OCI-LY1 (cell line): Measurements from ENCODE around the gene RAI1.

Experiments
- H2AFZ ChIP-seq: fragments of 200-600 bp; sonication (generic), shearing (Covaris generic); 2 replicates; pipeline ENCODE4 v1.6.0; 2014; ENCODE audit warnings: antibody characterized with exemption, mild to moderate bottlenecking, low read length
- H3F3A ChIP-seq: fragments of 200-600 bp; sonication (generic), shearing (Covaris generic); 2 replicates; pipeline ENCODE4 v1.6.0; 2014; ENCODE audit warnings: mild to moderate bottlenecking, antibody characterized with exemption, low read length, moderate library complexity; ENCODE audit not compliant: insufficient read depth
- H3K27ac ChIP-seq: fragments of 200-600 bp; sonication (generic); 2 replicates; pipeline ENCODE4 v1.5.1; 2014; ENCODE audit warnings: low read length, mixed run types, mild to moderate bottlenecking, low read depth; ENCODE audit not compliant: poor library complexity, severe bottlenecking
- H3K27me3 ChIP-seq: fragments of 200-600 bp; sonication (generic); 2 replicates; pipeline ENCODE4 v1.6.0; 2014; ENCODE audit warnings: antibody characterized with exemption, mild to moderate bottlenecking, low read length, moderate library complexity; ENCODE audit not compliant: insufficient read depth
- H3K36me3 ChIP-seq: fragments of 200-600 bp; sonication (generic); 2 replicates; pipeline ENCODE4 v1.6.1; 2014; ENCODE audit warnings: mild to moderate bottlenecking, antibody characterized with exemption, low read length, moderate library complexity, mixed read lengths; ENCODE audit not compliant: insufficient read depth
- H3K4me1 ChIP-seq: fragments of 200-600 bp; sonication (generic); 2 replicates; pipeline ENCODE4 v1.5.1; 2014; ENCODE audit warnings: mild to moderate bottlenecking, low read length, moderate library complexity; ENCODE audit not compliant: insufficient read depth, severe bottlenecking
- H3K4me2 ChIP-seq: fragments of 200-600 bp; sonication (generic), shearing (Covaris generic); 2 replicates; pipeline ENCODE4 v1.6.1; 2014; ENCODE audit warnings: low read length
- H3K4me3 ChIP-seq: fragments of 200-600 bp; sonication (generic); 2 replicates; pipeline ENCODE4 v1.5.1; 2014; ENCODE audit warnings: low read length, low read depth, mild to moderate bottlenecking, mixed read lengths; ENCODE audit not compliant: poor library complexity, severe bottlenecking
- H3K79me2 ChIP-seq: fragments of 200-600 bp; shearing (Covaris generic); 2 replicates; pipeline ENCODE4 v1.6.1; 2016; ENCODE audit warnings: mixed run types, low read length, mixed read lengths; ENCODE audit not compliant: insufficient read depth
- H3K9ac ChIP-seq: fragments of 200-600 bp; sonication (generic), shearing (Covaris generic); 2 replicates; pipeline ENCODE4 v1.6.1; 2014; ENCODE audit warnings: mild to moderate bottlenecking, low read length, mixed read lengths
- H3K9me2 ChIP-seq: fragments of 200-600 bp; sonication (generic), shearing (Covaris generic); 2 replicates; pipeline ENCODE4 v1.6.1; 2014; ENCODE audit warnings: low read depth, mild to moderate bottlenecking, low read length, mixed read lengths
- H3K9me3 ChIP-seq: fragments of 200-600 bp; shearing (Covaris generic); 2 replicates; pipeline ENCODE4 v1.6.1; 2014; ENCODE audit warnings: low read length, mixed read lengths
- H4K20me1 ChIP-seq: fragments of 200-600 bp; sonication (generic), shearing (Covaris generic); 2 replicates; pipeline ENCODE4 v1.6.0; 2016; ENCODE audit warnings: mild to moderate bottlenecking, low read length; ENCODE audit not compliant: insufficient read depth
- EZH2 ChIP-seq: fragments of 200-600 bp; sonication (generic), shearing (Covaris generic); IDR thresholded peaks from 2 replicates; pipeline ENCODE4 v1.8.0; 2017; ENCODE audit warnings: borderline replicate concordance, mixed run types, mild to moderate bottlenecking, antibody characterized with exemption, low read length, moderate library complexity, mixed read lengths
- TF ChIP-seq, protein P1 (sequence below): fragments of 200-600 bp; sonication (generic), shearing (Covaris generic); IDR thresholded peaks from 2 replicates; pipeline ENCODE4 v1.5.1; 2017; ENCODE audit warnings: mild to moderate bottlenecking, antibody characterized with exemption, low read length, moderate library complexity, mixed read lengths

Gene RAI1

DNA sequence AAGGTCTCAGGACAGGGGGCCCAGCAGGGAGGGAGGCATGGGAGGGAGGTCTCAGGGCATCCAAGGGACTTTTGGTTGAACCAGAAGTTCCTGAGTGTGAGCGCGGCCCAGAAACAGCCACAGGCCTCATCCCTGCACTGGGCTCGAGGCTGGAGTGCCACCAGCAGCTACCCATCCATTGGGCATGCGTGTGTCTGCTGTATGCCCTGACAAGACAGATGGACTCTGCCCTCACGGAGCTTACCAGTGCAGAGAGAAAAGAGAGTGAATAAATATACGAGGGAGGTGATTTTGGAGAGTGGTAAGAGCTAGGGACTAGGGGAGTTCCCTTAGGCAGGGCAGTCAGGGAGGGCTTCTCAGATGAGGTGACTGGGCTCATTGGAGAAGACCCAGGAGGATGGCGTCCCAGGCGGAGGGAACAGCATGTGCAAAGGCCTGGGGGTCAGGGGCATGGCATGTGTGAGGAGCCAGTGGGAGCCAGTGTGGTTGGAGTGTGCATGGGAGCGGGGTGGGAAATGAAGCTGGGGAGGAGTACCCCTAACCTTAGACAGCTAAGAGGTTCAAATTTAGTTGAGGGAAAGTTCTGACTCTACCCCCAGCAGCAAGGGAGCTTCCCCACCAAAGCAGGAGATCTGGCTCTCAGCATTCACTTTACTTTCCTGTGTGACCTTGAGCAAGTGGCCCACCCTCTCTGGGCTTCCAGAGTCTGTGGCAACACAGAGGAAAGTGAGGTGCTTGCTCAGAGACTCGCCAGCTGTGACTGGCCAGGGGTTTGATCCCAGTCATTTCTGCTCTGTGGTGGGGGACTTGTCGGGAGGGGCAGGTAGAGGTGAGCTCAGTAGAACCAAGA is 80.9 kb downstream of the RAI1 start:
- peaks cover 63% of the 10 kb centered on the region for H3K4me1 ChIP-seq
- H3F3A ChIP-seq: no peaks in the 10 kb centered on the region
- no peaks in the 10 kb centered on the region for H3K79me2 ChIP-seq
- H4K20me1 ChIP-seq: no peaks in the 10 kb centered on the region
- no peak overlapping the region for H3K9ac ChIP-seq
- no peak overlapping the region for H3K4me3 ChIP-seq
- H3K9me3 ChIP-seq: no peaks in the 10 kb centered on the region
- H3K27me3 ChIP-seq: no peaks in the 10 kb centered on the region
- no peak overlapping the region for H3K4me2 ChIP-seq
- no peaks in the 10 kb centered on the region for H3K9me2 ChIP-seq
- H3K36me3 ChIP-seq: 0 out of 2 replicates have a peak, but pooled peaks cover 5% of the 10 kb centered on the region
- no peak for TF ChIP-seq EZH2
- TF ChIP-seq, protein P1, sequence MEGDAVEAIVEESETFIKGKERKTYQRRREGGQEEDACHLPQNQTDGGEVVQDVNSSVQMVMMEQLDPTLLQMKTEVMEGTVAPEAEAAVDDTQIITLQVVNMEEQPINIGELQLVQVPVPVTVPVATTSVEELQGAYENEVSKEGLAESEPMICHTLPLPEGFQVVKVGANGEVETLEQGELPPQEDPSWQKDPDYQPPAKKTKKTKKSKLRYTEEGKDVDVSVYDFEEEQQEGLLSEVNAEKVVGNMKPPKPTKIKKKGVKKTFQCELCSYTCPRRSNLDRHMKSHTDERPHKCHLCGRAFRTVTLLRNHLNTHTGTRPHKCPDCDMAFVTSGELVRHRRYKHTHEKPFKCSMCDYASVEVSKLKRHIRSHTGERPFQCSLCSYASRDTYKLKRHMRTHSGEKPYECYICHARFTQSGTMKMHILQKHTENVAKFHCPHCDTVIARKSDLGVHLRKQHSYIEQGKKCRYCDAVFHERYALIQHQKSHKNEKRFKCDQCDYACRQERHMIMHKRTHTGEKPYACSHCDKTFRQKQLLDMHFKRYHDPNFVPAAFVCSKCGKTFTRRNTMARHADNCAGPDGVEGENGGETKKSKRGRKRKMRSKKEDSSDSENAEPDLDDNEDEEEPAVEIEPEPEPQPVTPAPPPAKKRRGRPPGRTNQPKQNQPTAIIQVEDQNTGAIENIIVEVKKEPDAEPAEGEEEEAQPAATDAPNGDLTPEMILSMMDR: no peak
- H2AFZ ChIP-seq: no peak overlapping the region
- no peak overlapping the region for H3K27ac ChIP-seq

DNA sequence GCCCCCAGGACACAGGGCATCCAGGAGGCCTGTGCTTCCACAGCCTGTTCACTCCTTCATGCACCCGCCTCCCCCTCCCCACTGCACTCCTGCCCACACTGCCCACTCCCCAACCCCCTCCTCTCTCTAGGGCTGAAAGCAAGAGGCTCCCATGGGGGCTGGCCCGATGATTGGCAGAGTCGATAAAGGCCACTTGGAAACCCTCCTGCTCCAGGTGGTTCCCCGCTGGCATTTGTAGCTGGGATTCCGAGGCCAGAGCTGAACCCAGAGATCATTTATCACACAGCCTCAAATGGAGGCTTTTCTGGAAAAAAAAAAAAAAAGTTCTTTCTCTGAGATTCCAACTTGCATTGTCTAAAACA is 81.5 kb downstream of the RAI1 start:
- Histone ChIP-seq H3K36me3 (0 out of 2 replicates have a peak, but pooled peaks cover 5% of the 10 kb centered on the region), H3K4me2 (no peak overlapping the region), H3K79me2 (no peaks in the 10 kb centered on the region), H3K9me3 (no peaks in the 10 kb centered on the region), H3F3A (no peaks in the 10 kb centered on the region), H3K27me3 (no peaks in the 10 kb centered on the region), H2AFZ (no peak overlapping the region), H3K9me2 (no peaks in the 10 kb centered on the region), H3K4me3 (no peak overlapping the region), H3K27ac (no peak overlapping the region), H3K9ac (no peak overlapping the region), H4K20me1 (no peaks in the 10 kb centered on the region), H3K4me1 (peaks cover 63% of the 10 kb centered on the region)
- TF ChIP-seq, protein P1: no peak
- TF ChIP-seq EZH2: no peak

DNA sequence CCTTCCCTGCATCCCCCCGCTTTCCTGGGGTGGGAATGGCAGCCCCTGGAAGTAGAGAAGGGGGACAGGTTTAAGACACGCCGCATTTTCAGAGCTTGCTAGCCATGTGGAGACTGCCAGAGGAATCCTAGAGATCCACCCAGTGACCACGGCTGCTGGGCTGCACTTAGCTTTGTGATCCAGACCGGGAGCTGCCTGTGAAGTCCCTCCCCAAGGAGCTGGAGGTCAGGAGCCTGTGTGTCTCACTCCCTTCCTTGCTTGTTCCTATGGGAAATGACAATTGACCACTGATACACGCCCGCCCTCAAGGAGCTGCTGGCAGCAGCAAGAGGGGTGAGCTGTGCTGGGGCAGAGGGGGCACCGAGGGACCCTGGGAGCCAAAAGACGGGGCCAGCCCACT is 81.9 kb downstream of the RAI1 start:
- Histone ChIP-seq H3F3A (no peaks in the 10 kb centered on the region), H3K27ac (no peak overlapping the region), H3K4me2 (no peak overlapping the region), H3K79me2 (no peaks in the 10 kb centered on the region), H4K20me1 (no peaks in the 10 kb centered on the region), H3K4me1 (peaks cover 61% of the 10 kb centered on the region), H3K9me2 (no peaks in the 10 kb centered on the region), H2AFZ (no peak overlapping the region), H3K9ac (no peak overlapping the region), H3K9me3 (no peaks in the 10 kb centered on the region), H3K4me3 (no peak overlapping the region), H3K27me3 (no peaks in the 10 kb centered on the region), H3K36me3 (0 out of 2 replicates have a peak, but pooled peaks cover 5% of the 10 kb centered on the region)
- no peak for TF ChIP-seq EZH2
- TF ChIP-seq, protein P1: no peak
